Neuronal stem cell (in vitro differentiated cells): Measurements from ENCODE around the gene KAZN.

Source experiments
- DNase-seq: peaks from one replicate; pipeline ENCODE4 v3.0.0-alpha.2; 2013; ENCODE audit warnings: low spot score
- H2AFZ ChIP-seq: one replicate; pipeline ENCODE4 v1.6.1; 2013; ENCODE audit warnings: mild to moderate bottlenecking, low read length, inconsistent platforms
- H2AK5ac ChIP-seq: 2 replicates; pipeline ENCODE4 v1.6.1; 2013; ENCODE audit warnings: low read depth, mild to moderate bottlenecking, inconsistent platforms, low read length, moderate library complexity, mixed read lengths
- H2BK120ac ChIP-seq: 2 replicates; pipeline ENCODE4 v1.6.1; 2013; ENCODE audit warnings: low read depth, mild to moderate bottlenecking, inconsistent platforms, low read length, moderate library complexity, mixed read lengths
- H2BK12ac ChIP-seq: one replicate; pipeline ENCODE4 v1.6.1; 2013; ENCODE audit warnings: low read length, inconsistent platforms
- H2BK15ac ChIP-seq: 2 replicates; pipeline ENCODE4 v1.6.1; 2013; ENCODE audit warnings: mild to moderate bottlenecking, low read length, inconsistent platforms, mixed read lengths
- H2BK5ac ChIP-seq: one replicate; pipeline ENCODE4 v1.6.1; 2013; ENCODE audit warnings: inconsistent platforms, mild to moderate bottlenecking, low read length, moderate library complexity
- H3K14ac ChIP-seq: one replicate; pipeline ENCODE4 v1.6.1; 2013; ENCODE audit warnings: low read length, inconsistent platforms
- H3K18ac ChIP-seq: 2 replicates; pipeline ENCODE4 v1.6.1; 2013; ENCODE audit warnings: low read length, inconsistent platforms
- H3K23ac ChIP-seq: 2 replicates; pipeline ENCODE4 v1.6.1; 2013; ENCODE audit warnings: low read depth, mild to moderate bottlenecking, mixed read lengths, low read length, inconsistent platforms; ENCODE audit not compliant: poor library complexity
- H3K27ac ChIP-seq: replicated peaks from 3 replicates; pipeline ENCODE4 v1.5.1; 2013; ENCODE audit warnings: low read length, inconsistent platforms
- H3K27me3 ChIP-seq, 3 experiments: 2 replicates each; pipeline ENCODE4 v1.6.1; 2013; ENCODE audit warnings: low read length in 3 of 3, mild to moderate bottlenecking in 2 of 3, inconsistent platforms in 1 of 3, low read depth in 1 of 3, mixed read lengths in 1 of 3, moderate library complexity in 1 of 3; ENCODE audit not compliant: control insufficient read depth in 3 of 3, insufficient read depth in 3 of 3
- H3K36me3 ChIP-seq, 2 donors: replicated peaks in 1 of 2; 2 replicates each; pipeline ENCODE4 v1.6.1; 2013; ENCODE audit warnings: low read length in 2 of 2; ENCODE audit not compliant: control insufficient read depth in 2 of 2, insufficient read depth in 2 of 2
- H3K4ac ChIP-seq: 2 replicates; pipeline ENCODE4 v1.6.1; 2013; ENCODE audit warnings: inconsistent platforms, mild to moderate bottlenecking, low read length, moderate library complexity
- H3K4me1 ChIP-seq, 2 donors: 1 replicate in 1 of 2; 2 replicates in 1 of 2; pipeline ENCODE4 v1.6.1; 2013; ENCODE audit warnings: low read length in 2 of 2, low read depth in 1 of 2; ENCODE audit not compliant: control insufficient read depth in 2 of 2, insufficient read depth in 1 of 2
- H3K4me2 ChIP-seq: one replicate; pipeline ENCODE4 v1.6.1; 2013; ENCODE audit warnings: mild to moderate bottlenecking, low read length, inconsistent platforms; ENCODE audit not compliant: insufficient read depth, poor library complexity, severe bottlenecking
- H3K4me3 ChIP-seq, 2 donors: 2 replicates each; pipeline ENCODE4 v1.5.1; 2013; ENCODE audit warnings: low read length in 2 of 2, mild to moderate bottlenecking in 2 of 2, inconsistent platforms in 1 of 2, moderate library complexity in 1 of 2
- H3K79me1 ChIP-seq: one replicate; pipeline ENCODE4 v1.6.1; 2013; ENCODE audit warnings: low read depth, mild to moderate bottlenecking, inconsistent platforms, low read length, moderate library complexity
- H3K9ac ChIP-seq: one replicate; pipeline ENCODE4 v1.6.1; 2013; ENCODE audit warnings: mild to moderate bottlenecking, low read depth, low read length, inconsistent platforms; ENCODE audit not compliant: poor library complexity
- H3K9me3 ChIP-seq, 2 donors: replicated peaks in 1 of 2; 2 replicates each; pipeline versions ENCODE3 to v1.6.1; 2013; ENCODE audit warnings: low read length in 2 of 2, mild to moderate bottlenecking in 2 of 2, inconsistent platforms in 1 of 2, low read depth in 1 of 2, mixed read lengths in 1 of 2, moderate library complexity in 1 of 2; ENCODE audit not compliant: control insufficient read depth in 2 of 2, insufficient read depth in 1 of 2
- H4K8ac ChIP-seq: one replicate; pipeline ENCODE4 v1.6.1; 2013; ENCODE audit warnings: low read depth, mild to moderate bottlenecking, inconsistent platforms, low read length, moderate library complexity
- H4K91ac ChIP-seq: one replicate; pipeline ENCODE4 v1.6.1; 2013; ENCODE audit warnings: low read length, low read depth, mild to moderate bottlenecking, inconsistent platforms; ENCODE audit not compliant: poor library complexity
- WGBS, 2 donors: extraction: QIAGEN DNeasy Blood & Tissue Kit; methylation state at CpG; one replicate each; pipeline ENCODE4 v1.1.7; 2013; ENCODE audit warnings: missing lambda C conversion rate in 2 of 2, mixed read lengths in 1 of 2; ENCODE audit not compliant: insufficient read length in 2 of 2, insufficient replicate concordance in 1 of 2; ENCODE audit errors: extremely low coverage in 2 of 2; 5-methylcytosine and 5-hydroxymethylcytosine counted together

Gene KAZN

DNA sequence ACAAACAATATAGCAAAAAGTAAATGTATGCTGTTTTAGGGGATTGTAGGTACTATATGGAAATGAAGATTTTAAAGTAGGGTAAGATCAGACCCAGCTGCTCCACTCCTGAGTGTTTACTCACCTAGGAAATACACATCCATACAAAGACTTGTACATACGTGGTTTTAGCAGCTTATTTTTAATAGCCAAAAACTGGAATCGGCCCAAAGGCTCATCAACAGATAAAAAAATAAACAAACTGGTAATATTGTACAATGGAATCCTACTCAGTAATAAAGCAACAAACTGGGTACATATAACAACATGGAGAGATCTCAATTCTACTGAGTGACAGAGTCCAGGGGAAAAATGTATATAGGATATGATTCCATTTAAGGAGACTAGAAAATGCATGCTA lies 375.9 kb downstream of the KAZN start:
- Histone ChIP-seq H3K9ac (no peak overlapping the region), H2AK5ac (no peak overlapping the region), H3K4ac (no peak overlapping the region), H2BK120ac (no peak overlapping the region), H3K4me2 (no peak overlapping the region), H3K23ac (no peak overlapping the region), H3K27me3 (no peaks in the 10 kb centered on the region), H3K4me3 (no peak overlapping the region), H3K9me3 (peaks cover 2 to 5% of the 10 kb centered on the region in 2 donors), H3K27ac (no peak overlapping the region), H2AFZ (no peak overlapping the region), H3K79me1 (no peaks in the 10 kb centered on the region), H2BK5ac (no peak overlapping the region), H2BK15ac (no peak overlapping the region), H2BK12ac (no peak overlapping the region), H3K4me1 (peaks cover 4 to 13% of the 10 kb centered on the region in 2 donors), H3K18ac (no peak overlapping the region), H4K8ac (no peak overlapping the region), H3K14ac (no peak overlapping the region), H3K36me3 (peaks cover 0 to 32% of the 10 kb centered on the region in 2 donors), H4K91ac (no peak overlapping the region)
- DNase-seq = no peak
- no CpG with 5 or more reads among the region's 2 CpGs for WGBS, 2 donors

DNA sequence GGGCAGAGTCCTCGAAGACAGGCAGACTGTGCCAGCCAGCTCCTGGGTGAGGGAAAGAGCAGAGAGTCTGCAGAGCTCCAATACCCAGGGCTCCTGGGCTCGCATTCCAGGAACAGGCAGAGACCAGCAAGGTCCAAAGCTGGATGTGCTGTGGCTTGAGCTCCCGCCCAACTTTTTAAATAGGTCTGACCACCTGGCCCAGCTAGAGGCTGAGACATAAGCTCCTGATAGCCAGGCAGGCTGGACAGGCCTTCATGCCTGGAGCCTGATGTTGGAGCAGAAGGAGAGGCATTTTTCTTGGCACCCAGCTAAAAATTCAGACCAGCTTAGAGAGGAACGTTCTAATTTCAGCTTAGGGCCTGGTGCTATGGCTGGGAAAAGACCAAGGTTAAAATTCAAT lies 376.6 kb downstream of the KAZN start:
- Histone ChIP-seq H3K18ac (peak overlapping the region; percentile 5), H3K4me1 (peaks cover 4 to 14% of the 10 kb centered on the region in 2 donors), H3K27ac (no peak overlapping the region), H2AFZ (no peak overlapping the region), H3K9me3 (peaks cover 2 to 5% of the 10 kb centered on the region in 2 donors), H3K27me3 (no peaks in the 10 kb centered on the region), H3K9ac (no peak overlapping the region), H2BK12ac (no peak overlapping the region), H2BK15ac (no peak overlapping the region), H3K4me2 (no peak overlapping the region), H3K36me3 (peaks cover 0 to 32% of the 10 kb centered on the region in 2 donors), H2BK5ac (no peak overlapping the region), H3K14ac (no peak overlapping the region), H3K4me3 (no peak overlapping the region), H3K79me1 (no peaks in the 10 kb centered on the region), H4K8ac (no peak overlapping the region), H3K23ac (no peak overlapping the region), H2BK120ac (no peak overlapping the region), H4K91ac (no peak overlapping the region), H2AK5ac (no peak overlapping the region), H3K4ac (no peak overlapping the region)
- WGBS, 2 donors = no CpG with 5 or more reads among the region's 4 CpGs
- no peak for DNase-seq

DNA sequence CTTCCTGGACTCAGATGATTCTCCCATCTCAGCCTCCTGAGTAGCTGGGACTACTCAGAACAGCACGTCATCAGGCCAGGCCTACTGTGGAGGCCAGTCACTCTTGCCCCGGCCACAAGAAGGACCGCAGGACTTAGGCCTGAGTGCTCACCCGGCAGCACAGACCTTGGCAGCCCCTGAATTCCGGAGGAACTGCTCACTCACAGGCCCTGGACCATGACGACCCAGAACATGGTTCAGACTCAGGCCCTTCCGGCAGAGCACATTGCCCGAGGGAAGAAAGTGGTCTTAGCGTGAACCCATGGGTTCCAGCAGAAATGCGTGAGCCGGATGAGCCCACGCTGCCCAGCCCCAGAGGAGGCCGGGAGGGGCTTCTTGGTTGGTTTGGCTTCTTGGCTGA lies 377.8 kb downstream of the KAZN start:
- Histone ChIP-seq H3K36me3 (peaks cover 0 to 29% of the 10 kb centered on the region in 2 donors), H4K8ac (no peak overlapping the region), H2AFZ (no peak overlapping the region), H3K14ac (no peak overlapping the region), H3K4ac (no peak overlapping the region), H3K4me2 (no peak overlapping the region), H3K9ac (no peak overlapping the region), H3K27ac (no peak overlapping the region), H3K18ac (peak overlapping the region; percentile 65), H2BK120ac (no peak overlapping the region), H3K23ac (no peak overlapping the region), H3K9me3 (peaks cover 2 to 5% of the 10 kb centered on the region in 2 donors), H3K79me1 (no peaks in the 10 kb centered on the region), H3K27me3 (no peaks in the 10 kb centered on the region), H2BK5ac (peak overlapping the region; percentile 71), H4K91ac (no peak overlapping the region), H2AK5ac (peak overlapping the region; percentile 45), H3K4me1 (peaks cover 13 to 24% of the 10 kb centered on the region in 2 donors), H3K4me3 (no peak overlapping the region), H2BK15ac (no peak overlapping the region), H2BK12ac (peak overlapping the region; percentile 63)
- no CpG with 5 or more reads among the region's 13 CpGs for WGBS, 2 donors
- DNase-seq = no peak

DNA sequence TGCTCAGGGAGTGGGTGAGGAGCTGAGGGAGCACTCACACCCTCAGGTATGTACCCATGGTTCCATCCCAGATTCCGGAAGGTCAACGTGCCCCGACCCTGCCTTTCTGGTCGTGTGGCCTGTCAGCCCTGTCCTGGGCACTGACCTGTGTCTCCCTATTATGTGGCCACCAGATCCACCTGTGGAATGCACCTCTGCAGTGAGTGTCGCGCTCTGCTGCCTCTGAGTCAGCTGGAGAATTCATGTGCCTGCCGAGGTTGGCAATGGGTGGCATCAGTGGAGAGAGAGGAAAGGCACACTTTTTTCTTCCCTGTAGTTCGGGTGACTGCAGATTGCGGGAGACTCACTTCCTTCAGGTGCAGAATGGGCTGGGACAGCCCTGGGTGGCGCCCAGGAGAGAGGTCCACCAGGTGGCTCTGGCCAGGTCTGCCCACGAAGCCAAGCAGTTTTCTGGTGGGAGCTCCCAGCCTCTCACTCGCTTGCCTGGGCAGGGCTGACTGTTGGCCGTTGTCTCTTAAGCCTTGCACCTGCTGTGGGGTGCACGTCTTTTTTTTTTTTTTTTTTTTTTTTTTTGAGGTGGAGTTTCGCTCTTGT lies 378.9 kb downstream of the KAZN start:
- H2AK5ac ChIP-seq = no peak overlapping the region
- H3K4ac ChIP-seq = no peak overlapping the region
- H3K4me2 ChIP-seq = no peak overlapping the region
- H2AFZ ChIP-seq = no peak overlapping the region
- DNase-seq = no peak
- H3K18ac ChIP-seq = peak overlapping the region; percentile 20
- no peak overlapping the region for H3K14ac ChIP-seq
- H2BK120ac ChIP-seq = no peak overlapping the region
- no peaks in the 10 kb centered on the region for H3K79me1 ChIP-seq
- peaks cover 2 to 5% of the 10 kb centered on the region in 2 donors for H3K9me3 ChIP-seq
- peak overlapping the region; percentile 5 for H2BK12ac ChIP-seq
- H2BK5ac ChIP-seq = no peak overlapping the region
- no peak overlapping the region for H2BK15ac ChIP-seq
- H4K8ac ChIP-seq = no peak overlapping the region
- H3K23ac ChIP-seq = no peak overlapping the region
- no peak overlapping the region for H3K9ac ChIP-seq
- H3K4me1 ChIP-seq = peaks cover 11 to 23% of the 10 kb centered on the region in 2 donors
- peaks cover 0 to 22% of the 10 kb centered on the region in 2 donors for H3K36me3 ChIP-seq
- WGBS, 2 donors = no CpG with 5 or more reads among the region's 15 CpGs
- H3K4me3 ChIP-seq = no peak overlapping the region
- no peaks in the 10 kb centered on the region for H3K27me3 ChIP-seq
- no peak overlapping the region for H4K91ac ChIP-seq
- no peak overlapping the region for H3K27ac ChIP-seq
